GM19240 (cell line): ENCODE data around the gene TCF3.
A peak's percentile ranks its signal among the peaks of the same experiment; 100 is the strongest.

ENCODE experiments used
- DNase-seq: peaks from one replicate; pipeline ENCODE4 v3.0.0; 2011; ENCODE audit warnings: low spot score; ENCODE audit not compliant: insufficient read length

TCF3 gene

GRCh38 chr19:1612114-1613086, 40.0 kb downstream of the TCF3 start:
- DNase-seq: no peak

- no peak for DNase-seq
Observed at GRCh38 chr19:1611353-1611752, 41.1 kb downstream of the TCF3 start.

GRCh38 chr19:1610579-1610978, 41.8 kb downstream of the TCF3 start:
- DNase-seq: no peak

- DNase-seq: no peak
Observed at GRCh38 chr19:1609680-1610474, 42.5 kb downstream of the TCF3 start.

GRCh38 chr19:1609103-1609396, 43.4 kb downstream of the TCF3 start:
- no peak for DNase-seq

- no peak for DNase-seq
Observed at GRCh38 chr19:1608359-1609102, 43.9 kb downstream of the TCF3 start.

- DNase-seq: no peak
Observed at GRCh38 chr19:1606138-1606651, 46.2 kb downstream of the TCF3 start.

- peak; percentile 97 for DNase-seq
Observed at GRCh38 chr19:1605236-1606137, 46.9 kb downstream of the TCF3 start, which contains the start of gene UQCR11. Gene UQCR11, minus strand, starts transcription at chr19:1605462. Its CDS starts 53 bp downstream, at chr19:1605409.

GRCh38 chr19:1602091-1602707, 50.2 kb downstream of the TCF3 start:
- DNase-seq: no peak

GRCh38 chr19:1601613-1602064, 50.8 kb downstream of the TCF3 start:
- DNase-seq: no peak

- DNase-seq: no peak
Observed at GRCh38 chr19:1599460-1599846, 53.0 kb downstream of the TCF3 start.

GRCh38 chr19:1598777-1599459, 53.5 kb downstream of the TCF3 start:
- DNase-seq: no peak

- no peak for DNase-seq
Observed at GRCh38 chr19:1593501-1593772, 59.0 kb downstream of the TCF3 start.

GRCh38 chr19:1592755-1593500, 59.5 kb downstream of the TCF3 start, which contains the start of gene MBD3:
Gene MBD3, minus strand, starts transcription at chr19:1592865. Its CDS starts 234 bp downstream, at chr19:1592631.
- peak; percentile 97 for DNase-seq

GRCh38 chr19:1592024-1592754, 60.2 kb downstream of the TCF3 start:
- DNase-seq: peak; percentile 98

GRCh38 chr19:1591421-1592023, 60.9 kb downstream of the TCF3 start:
- DNase-seq: no peak

- no peak for DNase-seq
Observed at GRCh38 chr19:1590641-1591397, 61.6 kb downstream of the TCF3 start.
